T-helper 2 cell treated with Interferon-gamma antibody and Interleukin-4, amounts not matched to agents 100 ng/mL and 5 ng/mL, for 36 hours (primary cell): ENCODE results near the gene BST1. TPM values are rescaled to one million over a fixed set of nuclear protein-coding genes. Genes with fewer than 3 reads are reported as not detected.

ENCODE experiments used
- intact Hi-C: fragments of 100-400 bp; cut with micrococcal nuclease; formaldehyde crosslinking; loops from one replicate; pipeline ENCODE4 v1.15.1; 2023
- total RNA-seq: library from RNA; stranded (reverse); gene quantifications from 2 replicates; pipeline ENCODE4 v1.2.3, GENCODE V29; 2022

Gene BST1, protein sequence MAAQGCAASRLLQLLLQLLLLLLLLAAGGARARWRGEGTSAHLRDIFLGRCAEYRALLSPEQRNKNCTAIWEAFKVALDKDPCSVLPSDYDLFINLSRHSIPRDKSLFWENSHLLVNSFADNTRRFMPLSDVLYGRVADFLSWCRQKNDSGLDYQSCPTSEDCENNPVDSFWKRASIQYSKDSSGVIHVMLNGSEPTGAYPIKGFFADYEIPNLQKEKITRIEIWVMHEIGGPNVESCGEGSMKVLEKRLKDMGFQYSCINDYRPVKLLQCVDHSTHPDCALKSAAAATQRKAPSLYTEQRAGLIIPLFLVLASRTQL
- 1.5 and 2.0 TPM in 2 replicates for total RNA-seq

- intact Hi-C loops = loop anchor here (2.0 kb wide), 1 partner anchor 22 kb away; the partner anchor contains the start of gene FAM200B
These were observed at the start of gene BST1 for GRCh38 chr4:15702941-15703403. Gene BST1 (plus strand): TSS chr4:15703065. CDS start chr4:15703145, 80 bp downstream.

GRCh38 chr4:15653420-15653819, 49.4 kb upstream of the BST1 start:
- intact Hi-C loops = loop anchor here (5.0 kb wide), 4 partner anchors 124 to 304 kb away; partner anchors contain the start of gene CD38

DNA sequence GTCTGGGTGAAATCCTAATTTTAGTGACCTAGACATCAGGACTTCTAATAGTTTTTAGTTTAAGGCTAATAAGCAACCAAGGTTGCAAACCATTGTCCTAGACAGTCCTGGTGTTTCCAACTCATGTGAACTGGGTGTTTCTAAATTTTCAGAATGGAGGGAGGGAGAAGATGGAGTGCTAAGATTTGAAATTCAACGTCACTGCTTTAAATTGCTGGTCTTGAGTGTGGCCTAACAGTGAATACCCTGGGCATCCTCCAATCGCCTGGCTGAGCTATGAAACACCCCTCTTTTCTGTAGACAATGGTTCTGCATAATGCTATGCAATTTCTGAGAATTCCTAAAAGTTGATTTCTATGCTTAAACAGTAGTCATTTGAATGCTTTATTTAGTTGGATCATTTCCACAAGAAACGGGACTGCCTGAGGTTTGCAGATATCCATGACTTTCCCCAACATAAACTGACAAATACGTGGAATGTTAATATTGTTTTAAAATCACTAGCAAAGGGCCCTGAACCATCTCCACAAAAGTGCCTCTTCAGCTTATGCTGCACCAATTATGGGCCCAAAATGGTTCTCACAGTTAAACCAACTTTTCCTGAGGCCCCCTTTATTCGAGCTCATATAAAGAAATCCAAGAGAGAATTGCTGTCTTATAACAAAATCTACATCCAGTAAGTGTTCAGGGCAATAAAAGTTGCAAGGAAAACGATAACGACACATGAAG, 48.8 kb upstream of the BST1 start:
- intact Hi-C loops = loop anchor here (1.0 to 5.0 kb wide), 6 partner anchors 123 to 571 kb away; partner anchors contain the start of gene CD38

DNA sequence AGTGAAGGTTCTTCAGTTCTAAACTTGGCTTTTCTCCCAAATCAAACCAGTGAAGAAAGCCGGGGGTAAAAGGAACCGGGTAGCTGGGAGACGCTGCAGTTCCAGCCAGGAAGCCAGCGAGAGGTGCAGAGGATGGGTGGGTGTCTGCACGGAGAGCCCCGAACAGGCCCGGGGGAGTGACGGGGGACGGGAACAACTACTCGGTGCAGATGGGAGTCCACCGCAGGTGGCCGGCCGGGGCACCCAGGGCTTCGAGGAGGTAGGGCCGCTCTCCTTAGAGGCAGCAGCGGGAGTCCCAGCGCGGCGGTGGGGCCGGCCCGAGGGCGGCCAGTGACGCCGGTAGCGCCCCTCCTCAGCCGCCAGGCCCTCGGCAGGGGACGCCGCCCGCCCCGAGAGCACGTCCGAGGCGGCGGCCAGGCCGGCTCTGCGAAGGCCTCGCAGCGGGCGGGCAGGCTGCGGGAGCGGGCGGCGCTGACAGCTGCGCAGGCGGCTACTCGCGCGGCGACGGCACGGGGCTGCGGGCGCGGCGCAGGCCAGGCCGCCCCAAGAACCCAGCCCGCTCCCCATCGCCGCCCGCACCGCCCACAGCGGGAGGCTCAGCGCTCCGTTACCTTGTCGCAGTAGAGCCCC, 48.2 kb upstream of the BST1 start:
- intact Hi-C loops = loop anchor here (1.0 to 5.0 kb wide), 9 partner anchors 27 to 652 kb away; partner anchors contain the start of genes CD38, CPEB2 and FAM200B

- intact Hi-C loops = loop anchor here (1.0 to 2.0 kb wide), 4 partner anchors 26 to 653 kb away; partner anchors contain the start of genes CPEB2 and FAM200B
These were observed 47.4 kb upstream of the BST1 start, which contains the start of gene FBXL5 for GRCh38 chr4:15655223-15656037. Gene FBXL5 (minus strand): TSS chr4:15655357. CDS start chr4:15655287, 70 bp downstream.

GRCh38 chr4:15656038-15656470, 46.8 kb upstream of the BST1 start:
- intact Hi-C loops = no loop called here

DNA sequence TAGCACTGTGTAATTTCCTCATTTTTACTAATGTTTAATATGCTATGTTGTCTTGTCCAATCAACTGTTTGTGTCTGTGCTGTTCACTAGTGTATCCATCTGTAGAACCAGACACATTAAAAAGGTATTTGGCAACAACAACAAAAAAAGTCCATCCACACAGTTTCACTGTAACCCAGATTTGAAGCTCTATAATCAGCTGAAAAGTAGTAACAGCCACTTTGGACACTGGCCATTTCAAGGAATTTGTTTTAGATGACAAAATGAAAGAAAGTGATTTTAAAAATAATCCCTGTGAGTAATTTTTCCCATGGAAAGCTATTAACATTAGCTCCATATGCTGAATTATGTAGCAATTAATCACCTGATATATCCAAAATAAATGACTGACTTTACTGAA, 45.5 kb upstream of the BST1 start:
- intact Hi-C loops = no loop called here

- intact Hi-C loops = no loop called here
These were observed 44.6 kb upstream of the BST1 start for GRCh38 chr4:15658136-15658770.

DNA sequence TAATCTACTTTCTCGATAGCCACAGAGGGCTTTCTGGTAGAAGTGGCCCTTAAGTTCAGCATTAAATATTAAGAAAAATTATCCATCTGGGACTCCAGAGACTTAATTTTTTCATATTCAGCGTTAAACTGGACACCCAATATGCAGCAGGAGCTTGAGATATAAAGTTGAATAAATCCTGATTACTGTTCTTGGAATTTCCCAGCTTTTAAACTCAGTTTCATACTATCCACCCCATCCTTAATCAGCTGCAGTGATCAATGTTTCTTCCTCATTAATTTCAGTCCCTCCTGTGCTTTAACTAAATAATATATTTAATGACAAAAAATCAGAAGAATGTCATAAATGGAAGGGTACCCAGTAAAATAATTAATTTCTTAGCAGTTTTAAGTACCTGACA, 44.1 kb upstream of the BST1 start:
- intact Hi-C loops = no loop called here

DNA sequence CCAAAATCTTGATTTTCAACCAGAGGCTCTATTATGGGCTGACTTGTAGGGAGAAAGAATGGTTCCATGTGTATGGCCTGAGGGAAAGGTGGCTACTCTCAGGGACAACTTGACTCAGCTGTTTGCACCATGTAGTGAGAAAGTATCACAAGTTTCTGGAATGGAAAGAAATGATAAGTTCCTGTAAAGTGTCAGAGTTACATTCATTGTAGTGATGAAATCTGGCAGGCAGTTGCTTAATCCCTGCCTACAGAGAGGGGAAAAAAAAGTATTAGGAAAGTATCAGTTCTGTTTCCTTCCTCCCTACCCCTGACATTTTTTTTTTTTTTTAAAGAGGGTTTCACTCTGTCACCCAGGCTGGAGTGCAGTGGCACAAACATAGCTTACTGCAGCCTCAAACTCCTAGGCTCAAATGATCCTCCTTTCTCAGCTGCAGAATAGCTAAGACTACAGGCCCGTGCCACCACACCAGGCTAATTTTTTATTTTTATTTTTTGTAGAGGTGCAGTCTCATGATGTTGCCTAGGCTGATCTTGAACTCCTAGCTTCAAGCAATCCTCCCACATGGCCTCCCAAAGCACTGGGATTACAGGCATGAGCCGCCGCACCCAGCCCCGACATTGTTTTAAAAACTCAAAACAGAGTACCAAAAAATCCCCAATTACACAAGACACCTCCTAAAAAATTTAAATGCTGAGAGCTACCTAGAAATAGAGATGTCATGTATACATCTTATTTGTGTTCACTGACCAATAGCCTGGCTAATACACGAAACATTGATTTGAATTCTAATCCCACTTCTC, 42.9 kb upstream of the BST1 start:
- intact Hi-C loops = no loop called here

DNA sequence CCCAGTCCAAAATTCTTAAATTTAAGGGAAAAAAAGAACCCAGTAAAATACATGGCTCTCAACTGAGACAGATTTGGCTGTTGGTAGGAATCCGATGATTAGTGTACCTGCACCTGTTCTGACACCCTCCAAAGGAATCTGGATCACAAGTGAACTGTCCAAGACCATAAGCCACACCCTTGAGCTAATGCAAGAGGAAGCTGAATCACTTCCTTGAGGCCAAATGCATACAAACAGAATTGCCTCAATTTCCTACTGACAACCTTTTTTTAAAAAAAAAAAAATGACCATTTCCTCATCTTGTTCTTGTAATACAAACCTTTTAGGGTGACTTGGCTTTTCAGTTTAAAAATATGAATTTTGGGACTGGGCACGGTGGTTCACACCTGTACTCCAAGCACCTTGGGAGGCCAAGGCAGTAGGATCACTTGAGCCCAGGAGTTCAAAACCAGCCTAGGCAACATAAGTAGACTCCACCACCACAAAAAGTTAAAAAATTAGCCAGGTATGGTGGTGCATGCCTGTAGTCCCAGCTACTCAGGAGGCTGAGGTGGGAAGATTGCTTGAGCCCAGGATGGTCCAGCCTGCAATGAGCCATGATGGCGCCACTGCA, 37.0 kb upstream of the BST1 start:
- intact Hi-C loops = no loop called here

DNA sequence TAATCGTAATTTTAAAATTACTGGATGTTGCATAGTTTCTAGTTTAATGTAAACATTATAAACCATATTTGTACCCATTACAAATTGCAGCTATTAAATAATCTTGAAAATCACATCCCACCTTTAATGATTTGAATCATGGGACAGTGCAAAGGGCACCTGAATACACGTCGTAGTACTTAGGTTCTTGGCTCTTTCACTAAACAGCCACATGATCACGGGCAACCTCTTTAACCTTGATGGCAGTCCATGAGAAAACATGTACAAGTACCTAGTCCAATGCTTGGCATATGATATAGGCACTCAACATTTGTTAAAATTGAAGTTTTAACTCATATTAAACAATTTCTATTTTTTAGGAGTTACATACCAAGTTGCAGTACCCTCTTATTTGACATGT, 35.9 kb upstream of the BST1 start:
- intact Hi-C loops = no loop called here

DNA sequence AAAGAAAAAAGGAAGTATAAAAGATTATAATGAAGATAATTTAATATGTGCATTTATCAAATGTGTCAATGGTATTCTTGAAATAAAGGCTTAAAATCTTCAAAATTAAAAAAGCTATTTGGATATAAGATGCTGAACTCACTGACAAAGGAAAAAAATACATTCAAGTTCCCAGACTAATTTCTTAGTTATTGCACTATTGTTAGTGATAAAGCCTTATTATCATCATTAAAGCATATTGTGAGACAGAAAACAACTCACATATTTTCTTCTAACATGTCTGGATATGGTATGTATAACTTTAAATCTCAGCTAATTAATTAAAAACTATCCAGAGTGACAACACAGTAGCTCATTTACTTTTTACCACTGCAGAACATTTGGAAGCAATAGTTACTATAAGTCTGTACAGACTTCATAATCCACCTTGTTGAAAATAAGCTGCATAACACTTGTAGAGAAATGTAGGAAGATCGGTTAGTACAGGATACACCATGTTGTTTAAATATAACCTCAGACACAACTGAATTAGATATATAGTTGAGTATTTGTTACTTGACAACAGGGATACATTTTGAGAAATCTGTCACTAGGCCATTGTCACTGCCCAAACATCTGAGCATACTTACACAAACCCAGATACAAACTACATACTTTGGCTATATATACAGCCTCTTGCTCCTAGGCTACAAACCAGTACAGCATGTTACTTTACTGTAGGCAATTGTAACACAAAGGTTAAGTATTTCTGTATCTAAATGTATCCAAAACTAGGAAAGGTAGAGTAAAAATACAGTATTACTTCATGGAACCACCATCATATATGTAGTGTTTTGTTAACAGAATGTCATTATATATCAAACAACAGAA, 34.1 kb upstream of the BST1 start:
- intact Hi-C loops = no loop called here

DNA sequence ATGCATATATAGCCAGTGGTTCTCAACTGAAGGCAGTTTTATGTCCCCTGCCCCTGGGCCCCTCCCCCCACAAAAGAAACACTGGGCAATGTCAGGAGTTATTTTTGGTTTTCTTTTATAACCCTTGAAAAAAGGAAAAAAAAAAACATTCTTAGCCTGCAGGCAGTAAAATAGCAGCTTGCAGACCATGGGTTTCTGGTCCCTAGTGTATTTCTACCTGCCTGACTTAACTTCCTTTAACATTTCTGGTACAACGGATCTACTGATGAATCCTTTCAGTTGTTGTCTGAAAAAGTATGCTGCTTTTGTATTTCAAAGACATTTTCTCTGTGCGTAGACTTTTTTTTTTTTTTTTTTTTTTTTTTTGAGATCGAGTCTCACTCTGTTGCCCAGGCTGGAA, 32.3 kb upstream of the BST1 start:
- intact Hi-C loops = no loop called here

- intact Hi-C loops = no loop called here
These were observed 30.8 kb upstream of the BST1 start for GRCh38 chr4:15672101-15672500.

DNA sequence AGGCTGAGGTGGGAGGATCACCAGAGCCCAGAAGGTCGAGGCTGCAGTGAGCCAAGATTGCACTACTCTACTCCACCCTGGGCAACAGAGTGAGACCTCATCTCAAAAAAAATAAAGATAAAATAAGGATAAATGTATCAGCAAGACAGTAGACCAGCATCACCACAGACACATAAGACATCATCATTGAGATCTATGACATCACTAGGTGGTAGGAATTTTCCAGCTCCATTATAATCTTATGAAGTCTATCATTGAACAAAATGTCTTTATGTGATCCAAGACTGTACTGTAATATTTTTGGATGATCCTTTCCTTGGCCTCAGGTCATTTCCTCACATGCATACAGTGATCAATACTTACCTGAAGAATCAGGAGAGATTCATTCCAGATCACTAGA, 29.5 kb upstream of the BST1 start:
- intact Hi-C loops = no loop called here

- intact Hi-C loops = no loop called here
These were observed 28.8 kb upstream of the BST1 start for GRCh38 chr4:15674046-15674445.

DNA sequence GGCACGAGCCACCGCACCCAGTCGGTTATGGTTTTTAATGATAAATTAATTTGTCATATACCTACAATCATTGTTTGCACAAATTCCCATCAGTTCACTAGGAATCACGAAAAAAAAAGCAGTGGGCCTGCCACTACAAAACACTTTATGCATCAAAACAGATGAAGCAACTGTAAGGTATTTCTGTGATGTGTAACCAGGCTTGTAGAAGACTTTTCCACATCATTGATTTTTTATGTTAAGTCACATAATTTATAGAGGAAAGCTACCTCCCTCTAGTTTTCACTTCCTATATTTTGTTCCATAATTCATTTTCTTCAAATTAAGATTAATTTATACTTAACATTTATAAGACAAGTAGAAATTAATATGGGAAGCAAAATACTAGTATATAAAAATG, 27.9 kb upstream of the BST1 start:
- intact Hi-C loops = no loop called here
